ENCODE results near the gene GPR61.

DNA sequence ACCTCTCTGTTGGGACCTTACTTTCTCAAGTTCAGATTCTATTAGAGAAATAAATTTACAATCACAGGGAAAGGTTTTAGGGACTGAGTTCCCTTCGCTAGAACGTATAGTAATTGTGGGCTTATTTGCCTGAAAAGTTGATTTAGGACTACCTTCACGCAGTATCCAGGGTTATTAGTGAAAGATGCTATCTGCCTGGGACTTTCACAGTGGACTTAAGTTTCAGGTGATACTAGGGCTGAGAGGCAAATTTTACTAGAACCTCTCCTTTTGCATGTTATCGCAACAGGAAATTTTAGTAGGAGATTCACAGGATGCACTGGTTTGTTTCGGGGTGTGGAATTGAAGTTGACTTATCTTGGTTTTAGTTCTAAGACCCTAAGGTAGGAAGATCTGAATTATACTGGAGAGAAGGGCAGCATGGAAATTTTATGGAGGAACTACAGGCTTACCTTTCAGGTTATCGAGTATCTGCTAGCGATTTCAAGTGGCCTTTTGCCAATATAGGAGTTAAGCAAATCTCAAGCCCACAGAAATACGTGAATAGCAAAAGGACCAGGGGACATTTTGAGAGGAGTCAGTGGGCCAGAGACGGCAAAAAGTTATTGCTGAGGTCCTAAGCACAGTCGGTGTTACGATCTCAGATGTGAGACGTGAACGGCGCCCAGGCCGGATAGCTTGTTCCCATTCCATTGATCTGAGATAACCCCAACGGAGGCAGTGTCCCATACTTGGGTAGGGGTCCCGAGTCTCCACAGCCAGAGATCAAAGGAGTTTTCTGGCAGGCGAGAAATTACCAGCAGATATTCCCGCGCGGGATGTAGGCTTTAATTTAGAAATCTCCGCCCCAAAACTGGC, 8.0 kb downstream of the GPR61 start:
- TF ChIP-seq, protein P1, sequence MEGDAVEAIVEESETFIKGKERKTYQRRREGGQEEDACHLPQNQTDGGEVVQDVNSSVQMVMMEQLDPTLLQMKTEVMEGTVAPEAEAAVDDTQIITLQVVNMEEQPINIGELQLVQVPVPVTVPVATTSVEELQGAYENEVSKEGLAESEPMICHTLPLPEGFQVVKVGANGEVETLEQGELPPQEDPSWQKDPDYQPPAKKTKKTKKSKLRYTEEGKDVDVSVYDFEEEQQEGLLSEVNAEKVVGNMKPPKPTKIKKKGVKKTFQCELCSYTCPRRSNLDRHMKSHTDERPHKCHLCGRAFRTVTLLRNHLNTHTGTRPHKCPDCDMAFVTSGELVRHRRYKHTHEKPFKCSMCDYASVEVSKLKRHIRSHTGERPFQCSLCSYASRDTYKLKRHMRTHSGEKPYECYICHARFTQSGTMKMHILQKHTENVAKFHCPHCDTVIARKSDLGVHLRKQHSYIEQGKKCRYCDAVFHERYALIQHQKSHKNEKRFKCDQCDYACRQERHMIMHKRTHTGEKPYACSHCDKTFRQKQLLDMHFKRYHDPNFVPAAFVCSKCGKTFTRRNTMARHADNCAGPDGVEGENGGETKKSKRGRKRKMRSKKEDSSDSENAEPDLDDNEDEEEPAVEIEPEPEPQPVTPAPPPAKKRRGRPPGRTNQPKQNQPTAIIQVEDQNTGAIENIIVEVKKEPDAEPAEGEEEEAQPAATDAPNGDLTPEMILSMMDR (IDR thresholded peaks at IDR 0.05) = no peak
- no peak for TF ChIP-seq POLR2A (IDR thresholded peaks at IDR 0.05)
- no peak for TF ChIP-seq POLR2AphosphoS5 (IDR thresholded peaks at IDR 0.05; ENCODE audit: insufficient read depth in 1 of 2, low read depth in 1 of 2)
